IMR-90 (cell line): ENCODE data around the gene CCSER1.

Experiments used
- CEBPB ChIP-seq: IDR thresholded peaks from 2 replicates; pipeline ENCODE4 v1.6.1; 2012; ENCODE audit warnings: low read depth, low read length, improper control_type of control experiment
- CTCF ChIP-seq: conservative IDR thresholded peaks from 2 replicates; pipeline ENCODE4 v1.5.1; 2012; ENCODE audit warnings: mild to moderate bottlenecking, low read depth, low read length, improper control_type of control experiment
- ELK1 ChIP-seq: fragments of 150-350 bp; IDR thresholded peaks from 2 replicates; pipeline ENCODE4 v1.6.1; 2016; ENCODE audit warnings: low read depth, mild to moderate bottlenecking, low read length, moderate library complexity, borderline replicate concordance
- FOS ChIP-seq: fragments of 150-350 bp; IDR thresholded peaks from 2 replicates; pipeline ENCODE4 v1.6.1; 2016; ENCODE audit warnings: low read depth, low read length
- MAFK ChIP-seq: IDR thresholded peaks from 2 replicates; pipeline ENCODE4 v1.6.1; 2012; ENCODE audit warnings: low read depth, low read length, improper control_type of control experiment
- POLR2A ChIP-seq: IDR thresholded peaks from 2 replicates; pipeline ENCODE4 v1.6.1; 2012; ENCODE audit warnings: mild to moderate bottlenecking, low read depth, low read length
- RAD21 ChIP-seq: IDR thresholded peaks from 2 replicates; pipeline ENCODE4 v1.6.1; 2012; ENCODE audit warnings: low read length, improper control_type of control experiment
- RCOR1 ChIP-seq: IDR thresholded peaks from 2 replicates; pipeline ENCODE4 v1.6.1; 2012; ENCODE audit warnings: mild to moderate bottlenecking, low read length, improper control_type of control experiment; ENCODE audit not compliant: insufficient replicate concordance
- SMC3 ChIP-seq: fragments of 150-350 bp; IDR thresholded peaks from 2 replicates; pipeline ENCODE4 v1.6.1; 2016; ENCODE audit warnings: low read depth, mild to moderate bottlenecking, antibody characterized with exemption, low read length, moderate library complexity
- TF ChIP-seq, protein P1 (sequence below): fragments of 150-350 bp; IDR thresholded peaks from 2 replicates; pipeline ENCODE4 v1.6.1; 2017; ENCODE audit warnings: mild to moderate bottlenecking, antibody characterized with exemption, low read length, low read depth

- TF ChIP-seq CTCF = no peak
- no peak for TF ChIP-seq POLR2A
- no peak for TF ChIP-seq CEBPB
- TF ChIP-seq, protein P1, sequence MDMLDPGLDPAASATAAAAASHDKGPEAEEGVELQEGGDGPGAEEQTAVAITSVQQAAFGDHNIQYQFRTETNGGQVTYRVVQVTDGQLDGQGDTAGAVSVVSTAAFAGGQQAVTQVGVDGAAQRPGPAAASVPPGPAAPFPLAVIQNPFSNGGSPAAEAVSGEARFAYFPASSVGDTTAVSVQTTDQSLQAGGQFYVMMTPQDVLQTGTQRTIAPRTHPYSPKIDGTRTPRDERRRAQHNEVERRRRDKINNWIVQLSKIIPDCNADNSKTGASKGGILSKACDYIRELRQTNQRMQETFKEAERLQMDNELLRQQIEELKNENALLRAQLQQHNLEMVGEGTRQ = no peak
- TF ChIP-seq MAFK = no peak
- no peak for TF ChIP-seq SMC3
- TF ChIP-seq RAD21 = no peak
- no peak for TF ChIP-seq FOS
- TF ChIP-seq ELK1 = no peak
- no peak for TF ChIP-seq RCOR1
These were observed 972.5 kb downstream of the CCSER1 start for GRCh38 chr4:91099666-91100065.
